WERI-Rb-1 (cell line): Measurements from ENCODE around the gene TUB.
A peak's percentile ranks its signal among the peaks of the same experiment; 100 is the strongest.

Experiments
- DNase-seq: peaks from one replicate; pipeline ENCODE4 v3.0.0-alpha.2; 2020
- H3K27ac ChIP-seq: fragments of 250-450 bp; sonication (Bioruptor Pico); 2 replicates; pipeline ENCODE4 v1.5.1; 2020; ENCODE audit warnings: mild to moderate bottlenecking, moderate library complexity
- H3K27me3 ChIP-seq: fragments of 250-450 bp; sonication (Bioruptor Pico); 2 replicates; pipeline ENCODE4 v1.5.1; 2021; ENCODE audit warnings: mild to moderate bottlenecking, low read depth, moderate library complexity; ENCODE audit not compliant: insufficient read depth, severe bottlenecking
- H3K36me3 ChIP-seq: fragments of 250-450 bp; sonication (Bioruptor Pico); 2 replicates; pipeline ENCODE4 v1.5.1; 2020; ENCODE audit warnings: mild to moderate bottlenecking, moderate library complexity
- H3K4me3 ChIP-seq: 2 replicates; pipeline ENCODE4 v1.5.1; 2011; ENCODE audit warnings: low read depth, mild to moderate bottlenecking, control low read depth, low read length
- H3K9me3 ChIP-seq: fragments of 250-450 bp; sonication (Bioruptor Pico); 2 replicates; pipeline ENCODE4 v1.5.1; 2021; ENCODE audit warnings: mild to moderate bottlenecking, moderate library complexity; ENCODE audit not compliant: severe bottlenecking
- TF ChIP-seq, protein P1 (sequence below): IDR thresholded peaks from 2 replicates; pipeline ENCODE4 v1.5.1; 2011; ENCODE audit warnings: low read depth, mild to moderate bottlenecking, control low read depth, inconsistent platforms, low read length

Gene TUB

DNA sequence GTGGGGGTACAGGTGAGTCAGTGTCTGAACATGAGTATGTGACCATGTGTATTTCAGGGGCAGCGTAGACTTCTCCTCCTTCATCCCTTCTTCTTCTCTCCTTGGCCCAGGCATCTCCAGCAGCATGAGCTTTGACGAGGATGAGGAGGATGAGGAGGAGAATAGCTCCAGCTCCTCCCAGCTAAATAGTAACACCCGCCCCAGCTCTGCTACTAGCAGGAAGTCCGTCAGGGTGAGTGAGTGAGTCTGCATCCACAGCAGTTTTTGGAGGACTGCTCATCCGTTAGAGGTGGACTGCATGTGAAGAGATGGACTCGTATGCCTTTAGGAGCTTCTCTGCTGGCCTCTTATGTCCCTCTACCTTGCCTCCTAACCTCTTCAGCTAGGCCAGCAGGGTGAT, 15.6 kb downstream of the TUB start:
- Histone ChIP-seq H3K36me3 (peaks cover 69% of the 10 kb centered on the region), H3K27me3 (no peaks in the 10 kb centered on the region), H3K27ac (no peak overlapping the region; the same call in 1 of the 2 replicates), H3K4me3 (no peak overlapping the region), H3K9me3 (no peaks in the 10 kb centered on the region)
- DNase-seq, result no peak
- TF ChIP-seq, protein P1, sequence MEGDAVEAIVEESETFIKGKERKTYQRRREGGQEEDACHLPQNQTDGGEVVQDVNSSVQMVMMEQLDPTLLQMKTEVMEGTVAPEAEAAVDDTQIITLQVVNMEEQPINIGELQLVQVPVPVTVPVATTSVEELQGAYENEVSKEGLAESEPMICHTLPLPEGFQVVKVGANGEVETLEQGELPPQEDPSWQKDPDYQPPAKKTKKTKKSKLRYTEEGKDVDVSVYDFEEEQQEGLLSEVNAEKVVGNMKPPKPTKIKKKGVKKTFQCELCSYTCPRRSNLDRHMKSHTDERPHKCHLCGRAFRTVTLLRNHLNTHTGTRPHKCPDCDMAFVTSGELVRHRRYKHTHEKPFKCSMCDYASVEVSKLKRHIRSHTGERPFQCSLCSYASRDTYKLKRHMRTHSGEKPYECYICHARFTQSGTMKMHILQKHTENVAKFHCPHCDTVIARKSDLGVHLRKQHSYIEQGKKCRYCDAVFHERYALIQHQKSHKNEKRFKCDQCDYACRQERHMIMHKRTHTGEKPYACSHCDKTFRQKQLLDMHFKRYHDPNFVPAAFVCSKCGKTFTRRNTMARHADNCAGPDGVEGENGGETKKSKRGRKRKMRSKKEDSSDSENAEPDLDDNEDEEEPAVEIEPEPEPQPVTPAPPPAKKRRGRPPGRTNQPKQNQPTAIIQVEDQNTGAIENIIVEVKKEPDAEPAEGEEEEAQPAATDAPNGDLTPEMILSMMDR, result no peak

DNA sequence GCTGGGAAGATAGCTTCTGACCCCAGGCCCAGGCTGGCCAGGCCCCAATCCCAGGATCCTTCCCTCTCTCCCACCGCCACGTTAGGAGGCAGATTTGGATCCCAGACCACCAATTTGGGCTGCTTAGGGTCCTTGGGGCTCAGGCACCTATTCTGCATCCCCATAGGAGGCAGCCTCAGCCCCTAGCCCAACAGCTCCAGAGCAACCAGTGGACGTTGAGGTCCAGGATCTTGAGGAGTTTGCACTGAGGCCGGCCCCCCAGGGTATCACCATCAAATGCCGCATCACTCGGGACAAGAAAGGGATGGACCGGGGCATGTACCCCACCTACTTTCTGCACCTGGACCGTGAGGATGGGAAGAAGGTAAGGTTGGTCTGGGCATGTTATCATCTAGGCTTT, 16.1 kb downstream of the TUB start:
- Histone ChIP-seq H3K4me3 (no peak overlapping the region), H3K27ac (no peak overlapping the region; the same call in 1 of the 2 replicates), H3K27me3 (no peaks in the 10 kb centered on the region), H3K9me3 (no peaks in the 10 kb centered on the region), H3K36me3 (peaks cover 68% of the 10 kb centered on the region)
- TF ChIP-seq, protein P1, result no peak
- DNase-seq, result no peak

DNA sequence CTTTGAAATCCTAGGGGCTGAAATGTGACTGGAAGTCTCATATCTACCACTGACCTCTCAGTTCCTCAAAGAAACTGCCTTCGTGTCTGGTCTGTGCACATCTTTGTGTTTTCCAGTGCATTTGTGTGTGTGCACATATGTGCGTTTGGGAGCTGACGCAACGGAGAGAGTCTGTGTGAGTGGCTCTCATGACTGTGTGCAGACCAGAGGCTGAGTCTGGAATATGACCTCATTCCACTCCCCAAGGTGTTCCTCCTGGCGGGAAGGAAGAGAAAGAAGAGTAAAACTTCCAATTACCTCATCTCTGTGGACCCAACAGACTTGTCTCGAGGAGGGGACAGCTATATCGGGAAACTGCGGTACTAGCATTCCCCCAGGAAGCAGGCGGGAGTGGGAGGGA, 16.5 kb downstream of the TUB start:
- peak overlapping the region; percentile 59 for H3K27ac ChIP-seq
- TF ChIP-seq, protein P1, result no peak
- no peaks in the 10 kb centered on the region for H3K27me3 ChIP-seq
- no peak for DNase-seq
- H3K4me3 ChIP-seq, result no peak overlapping the region
- H3K9me3 ChIP-seq, result no peaks in the 10 kb centered on the region
- H3K36me3 ChIP-seq, result peaks cover 68% of the 10 kb centered on the region

DNA sequence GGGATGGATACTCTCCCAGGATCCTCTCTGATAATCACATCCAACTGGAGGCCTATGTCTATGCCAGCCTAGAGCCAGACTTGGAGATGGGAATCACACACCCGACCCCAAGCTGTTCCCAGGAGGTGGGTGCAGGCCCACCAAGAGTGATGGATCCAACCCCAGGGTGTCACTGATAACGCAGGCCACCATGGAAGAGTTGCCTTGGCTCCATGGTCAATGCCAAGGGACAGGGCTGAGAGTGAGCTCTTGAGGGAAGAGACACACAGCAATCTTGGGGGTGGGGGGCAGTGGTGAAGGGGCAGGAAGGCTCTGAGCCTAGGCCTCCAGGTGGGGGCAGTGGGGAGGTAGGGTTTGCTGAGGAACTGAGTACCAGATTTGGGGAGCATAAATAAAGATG, 16.9 kb downstream of the TUB start:
- Histone ChIP-seq H3K27ac (peak overlapping the region; percentile 59), H3K27me3 (no peaks in the 10 kb centered on the region), H3K4me3 (no peak overlapping the region), H3K36me3 (peaks cover 70% of the 10 kb centered on the region), H3K9me3 (no peaks in the 10 kb centered on the region)
- DNase-seq, result no peak
- TF ChIP-seq, protein P1, result no peak

DNA sequence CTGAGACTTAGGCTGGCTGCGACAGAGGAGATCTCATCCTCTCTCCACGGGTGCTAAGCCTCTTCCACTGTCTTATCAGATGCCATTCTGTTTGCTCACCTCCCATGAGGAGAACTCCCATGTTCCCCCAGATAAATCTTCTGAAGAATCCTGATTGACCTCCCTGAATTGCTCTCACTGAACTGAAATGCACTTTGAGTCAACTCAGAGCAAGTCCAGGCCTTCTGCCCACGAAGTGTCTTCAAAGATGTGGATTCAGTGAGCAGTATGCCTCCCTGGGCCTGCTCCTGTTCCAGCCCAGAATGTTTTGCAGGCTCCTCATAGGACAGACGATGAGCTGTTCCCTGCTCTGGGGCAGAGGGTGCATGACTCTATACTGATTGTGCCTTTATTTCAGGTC, 17.4 kb downstream of the TUB start:
- no peaks in the 10 kb centered on the region for H3K9me3 ChIP-seq
- no peak overlapping the region for H3K4me3 ChIP-seq
- DNase-seq, result peak; percentile 72
- TF ChIP-seq, protein P1, result no peak
- H3K36me3 ChIP-seq, result peaks cover 69% of the 10 kb centered on the region
- no peaks in the 10 kb centered on the region for H3K27me3 ChIP-seq
- H3K27ac ChIP-seq, result peak overlapping the region; percentile 67

DNA sequence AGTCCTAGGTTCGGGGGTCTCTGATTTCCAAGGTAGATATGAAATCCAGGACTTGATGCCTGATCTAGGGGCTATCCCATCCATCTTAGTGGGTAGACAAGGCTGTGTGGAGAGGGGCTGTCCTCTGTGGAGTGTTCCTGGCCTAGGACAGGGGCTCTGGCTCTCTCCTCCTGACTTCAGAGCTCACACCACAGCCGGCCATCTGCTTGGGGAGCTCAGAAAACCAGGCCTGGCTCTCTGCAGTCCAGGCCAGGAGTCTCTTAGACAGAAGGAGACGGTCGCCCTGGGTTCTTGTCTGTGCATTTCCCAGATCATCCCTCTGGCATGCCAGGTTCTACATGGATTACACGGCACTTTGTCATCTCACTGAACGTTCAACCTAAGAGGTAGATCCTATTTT, 17.9 kb downstream of the TUB start:
- no peaks in the 10 kb centered on the region for H3K27me3 ChIP-seq
- peaks cover 69% of the 10 kb centered on the region for H3K36me3 ChIP-seq
- H3K4me3 ChIP-seq, result no peak overlapping the region
- peak overlapping the region; percentile 67 for H3K27ac ChIP-seq
- peak; percentile 55 for DNase-seq
- H3K9me3 ChIP-seq, result no peaks in the 10 kb centered on the region
- TF ChIP-seq, protein P1, result no peak
